Fibroblast of lung (primary cell): Measurements from ENCODE around the gene PGM2L1. TPM values are rescaled to one million over a fixed set of nuclear protein-coding genes. Genes with fewer than 3 reads are reported as not detected.
A peak's percentile ranks its signal among the peaks of the same experiment; 100 is the strongest.

Experiments
- DNase-seq, 2 donors: peaks; one replicate each; pipeline versions ENCODE4 v3.0.0 to v3.0.0-alpha.2; 2010; ENCODE audit warnings: low read depth in 2 of 2
- H2AFZ ChIP-seq: 2 replicates; pipeline ENCODE4 v1.5.1; 2012; ENCODE audit warnings: low read length, control low read depth, inconsistent platforms
- H3K27ac ChIP-seq: 2 replicates; pipeline ENCODE4 v1.5.1; 2011; ENCODE audit warnings: low read length, control low read depth; ENCODE audit not compliant: insufficient read depth
- H3K27me3 ChIP-seq: 2 replicates; pipeline ENCODE4 v1.5.1; 2011; ENCODE audit warnings: mild to moderate bottlenecking, low read length; ENCODE audit not compliant: control insufficient read depth, insufficient read depth
- H3K36me3 ChIP-seq: 2 replicates; pipeline ENCODE4 v1.5.1; 2011; ENCODE audit warnings: low read length; ENCODE audit not compliant: control insufficient read depth, insufficient read depth
- H3K4me1 ChIP-seq: 2 replicates; pipeline ENCODE4 v1.5.1; 2011; ENCODE audit warnings: low read length; ENCODE audit not compliant: control insufficient read depth, insufficient read depth; ENCODE audit errors: extremely low read depth
- H3K4me2 ChIP-seq: 2 replicates; pipeline ENCODE4 v1.5.1; 2011; ENCODE audit warnings: low read length, control low read depth; ENCODE audit not compliant: insufficient read depth; ENCODE audit errors: extremely low read depth
- H3K4me3 ChIP-seq, 4 experiments: fragments of 200-600 bp in 1 of 4; sonication (generic) in 1 of 4; replicated peaks in 1 of 4; 2 replicates each; pipeline ENCODE4 v1.5.1; 2011 to 2016; ENCODE audit warnings: low read length in 4 of 4, low read depth in 3 of 4, mild to moderate bottlenecking in 3 of 4, control low read depth in 2 of 4, inconsistent platforms in 1 of 4, mixed read lengths in 1 of 4; ENCODE audit not compliant: insufficient read depth in 1 of 4; ENCODE audit errors: control extremely low read depth in 1 of 4
- H3K79me2 ChIP-seq: 2 replicates; pipeline ENCODE4 v1.5.1; 2012; ENCODE audit warnings: mild to moderate bottlenecking, low read length, inconsistent platforms; ENCODE audit not compliant: control insufficient read depth, insufficient read depth
- H3K9ac ChIP-seq: 2 replicates; pipeline ENCODE4 v1.5.1; 2011; ENCODE audit warnings: mild to moderate bottlenecking, low read length, control low read depth; ENCODE audit not compliant: insufficient read depth
- H3K9me3 ChIP-seq: 2 replicates; pipeline ENCODE4 v1.5.1; 2012; ENCODE audit warnings: low read depth, low read length; ENCODE audit not compliant: control insufficient read depth, insufficient read depth
- H4K20me1 ChIP-seq: 2 replicates; pipeline ENCODE4 v1.5.1; 2011; ENCODE audit warnings: low read length; ENCODE audit not compliant: control insufficient read depth, insufficient read depth; ENCODE audit errors: extremely low read depth
- CTCF ChIP-seq, 2 donors: IDR thresholded peaks in 1 of 2; conservative IDR thresholded peaks in 1 of 2; 1 replicate in 1 of 2; 2 replicates in 1 of 2; pipeline ENCODE4 v1.5.1; 2011 to 2012; ENCODE audit warnings: low read length in 2 of 2, control low read depth in 1 of 2, inconsistent platforms in 1 of 2, low read depth in 1 of 2, mild to moderate bottlenecking in 1 of 2
- EZH2 ChIP-seq: IDR thresholded peaks from 2 replicates; pipeline ENCODE4 v1.5.1; 2012; ENCODE audit warnings: low read length, control low read depth, mild to moderate bottlenecking; ENCODE audit errors: missing control alignments
- polyA plus RNA-seq, 2 donors: library from polyadenylated mRNA; depleted of rRNA in 1 of 2; stranded (reverse) in 1 of 2; unstranded in 1 of 2; fragments of >200 nt; gene quantifications; 2 replicates each; pipeline ENCODE4 v1.2.1, GENCODE V29; 2011 to 2012; ENCODE audit warnings: missing spikeins in 1 of 2
- total RNA-seq: library from RNA; depleted of rRNA; stranded (reverse); fragments of >200 nt; gene quantifications from 2 replicates; pipeline ENCODE4 v1.2.1, GENCODE V29; 2014

Gene PGM2L1
- total and polyA plus RNA-seq, 2 donors (not counting 1 experiment from before 2014, with no cell fraction given) = 1.4 to 4.1 TPM

GRCh38 chr11:74322667-74323066, 75.6 kb downstream of the PGM2L1 start:
- Histone ChIP-seq H3K4me3 (no peak overlapping the region), H3K36me3 (no peaks in the 10 kb centered on the region), H3K4me1 (peaks cover 18% of the 10 kb centered on the region), H3K9me3 (no peaks in the 10 kb centered on the region), H3K79me2 (no peaks in the 10 kb centered on the region), H3K27ac (no peak overlapping the region), H4K20me1 (no peaks in the 10 kb centered on the region), H2AFZ (no peak overlapping the region), H3K4me2 (no peak overlapping the region), H3K9ac (no peak overlapping the region), H3K27me3 (no peaks in the 10 kb centered on the region)
- peak; percentile 49 to 79 for DNase-seq
- TF ChIP-seq EZH2 = no peak
- no peak for TF ChIP-seq CTCF (conservative IDR thresholded peaks at IDR 0.05 in 1 of 2, IDR thresholded peaks at IDR 0.05 in 1 of 2; ENCODE audit: low read depth in 1 of 2, low read length in 2 of 2)

- no peaks in the 10 kb centered on the region for H3K36me3 ChIP-seq
- TF ChIP-seq EZH2 (no peak), CTCF (conservative IDR thresholded peaks at IDR 0.05 in 1 of 2, IDR thresholded peaks at IDR 0.05 in 1 of 2; ENCODE audit: low read depth in 1 of 2, low read length in 2 of 2) (peak; percentile 66 to 71)
- H3K4me2 ChIP-seq = no peak overlapping the region
- no peak overlapping the region for H3K4me3 ChIP-seq
- no peaks in the 10 kb centered on the region for H4K20me1 ChIP-seq
- no peaks in the 10 kb centered on the region for H3K27me3 ChIP-seq
- no peak overlapping the region for H3K27ac ChIP-seq
- DNase-seq = peak; percentile 68 to 69
- H2AFZ ChIP-seq = no peak overlapping the region
- no peak overlapping the region for H3K9ac ChIP-seq
- H3K9me3 ChIP-seq = no peaks in the 10 kb centered on the region
- no peaks in the 10 kb centered on the region for H3K79me2 ChIP-seq
- peaks cover 18% of the 10 kb centered on the region for H3K4me1 ChIP-seq
Observed at GRCh38 chr11:74321487-74322188, 76.6 kb downstream of the PGM2L1 start.

GRCh38 chr11:74320538-74320937, 77.7 kb downstream of the PGM2L1 start:
- no peak overlapping the region for H2AFZ ChIP-seq
- no peaks in the 10 kb centered on the region for H3K36me3 ChIP-seq
- DNase-seq = peak in 1 of 2 donors; percentile 53
- H3K27ac ChIP-seq = no peak overlapping the region
- no peaks in the 10 kb centered on the region for H3K27me3 ChIP-seq
- no peak overlapping the region for H3K4me2 ChIP-seq
- TF ChIP-seq EZH2 (no peak), CTCF (conservative IDR thresholded peaks at IDR 0.05 in 1 of 2, IDR thresholded peaks at IDR 0.05 in 1 of 2; ENCODE audit: low read depth in 1 of 2, low read length in 2 of 2) (no peak)
- H3K9me3 ChIP-seq = no peaks in the 10 kb centered on the region
- H4K20me1 ChIP-seq = no peaks in the 10 kb centered on the region
- peaks cover 14% of the 10 kb centered on the region for H3K4me1 ChIP-seq
- H3K9ac ChIP-seq = no peak overlapping the region
- no peaks in the 10 kb centered on the region for H3K79me2 ChIP-seq
- no peak overlapping the region for H3K4me3 ChIP-seq
